ENCODE results near the gene SLC35G1.

DNA sequence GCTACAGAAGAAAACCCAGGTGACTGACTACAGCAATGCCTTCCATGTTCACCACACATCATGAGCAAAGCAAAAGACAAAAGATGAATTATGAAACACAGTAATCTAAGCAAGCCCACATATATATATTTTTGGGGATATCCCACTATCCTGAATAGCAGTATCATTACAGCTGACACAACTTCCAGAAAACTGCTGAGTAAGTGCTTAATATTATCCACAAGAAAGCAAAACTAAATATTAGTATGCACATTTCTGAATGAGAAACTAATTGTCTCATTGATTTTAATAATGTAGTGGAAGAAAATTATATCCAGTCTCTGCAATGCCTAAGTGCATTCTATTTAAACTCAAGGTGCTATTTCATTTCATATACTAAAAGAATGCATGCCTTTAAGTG lies 14.5 kb upstream of the SLC35G1 start:
- TF ChIP-seq, protein P1, sequence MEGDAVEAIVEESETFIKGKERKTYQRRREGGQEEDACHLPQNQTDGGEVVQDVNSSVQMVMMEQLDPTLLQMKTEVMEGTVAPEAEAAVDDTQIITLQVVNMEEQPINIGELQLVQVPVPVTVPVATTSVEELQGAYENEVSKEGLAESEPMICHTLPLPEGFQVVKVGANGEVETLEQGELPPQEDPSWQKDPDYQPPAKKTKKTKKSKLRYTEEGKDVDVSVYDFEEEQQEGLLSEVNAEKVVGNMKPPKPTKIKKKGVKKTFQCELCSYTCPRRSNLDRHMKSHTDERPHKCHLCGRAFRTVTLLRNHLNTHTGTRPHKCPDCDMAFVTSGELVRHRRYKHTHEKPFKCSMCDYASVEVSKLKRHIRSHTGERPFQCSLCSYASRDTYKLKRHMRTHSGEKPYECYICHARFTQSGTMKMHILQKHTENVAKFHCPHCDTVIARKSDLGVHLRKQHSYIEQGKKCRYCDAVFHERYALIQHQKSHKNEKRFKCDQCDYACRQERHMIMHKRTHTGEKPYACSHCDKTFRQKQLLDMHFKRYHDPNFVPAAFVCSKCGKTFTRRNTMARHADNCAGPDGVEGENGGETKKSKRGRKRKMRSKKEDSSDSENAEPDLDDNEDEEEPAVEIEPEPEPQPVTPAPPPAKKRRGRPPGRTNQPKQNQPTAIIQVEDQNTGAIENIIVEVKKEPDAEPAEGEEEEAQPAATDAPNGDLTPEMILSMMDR (IDR thresholded peaks at IDR 0.05; ENCODE audit: insufficient read depth, low read length, poor library complexity, severe bottlenecking) = no peak
- no peak for TF ChIP-seq EZH2phosphoT487 (conservative IDR thresholded peaks at IDR 0.05; ENCODE audit: low read length)
